ENCODE measurements around the gene PJA1.

The PJA1 gene

GRCh38 chrX:69162361-69162865, 2.8 kb downstream of the PJA1 start:
- Histone ChIP-seq H2AFZ (ENCODE audit: low read length) (no peak overlapping the region), H3K36me3 (ENCODE audit: insufficient read depth, low read length) (peaks cover 4% of the 10 kb centered on the region; the same call in 1 of the 2 replicates), H3K9me2 (replicated peaks; ENCODE audit: low read depth, low read length) (no peaks in the 10 kb centered on the region), H3K4me3 (ENCODE audit: low read length, poor library complexity, severe bottlenecking) (no peak overlapping the region), H3K79me2 (ENCODE audit: insufficient read depth, low read length) (0 out of 2 replicates have a peak, but pooled peaks cover 4% of the 10 kb centered on the region), H3K9ac (ENCODE audit: low read depth, low read length, poor library complexity, severe bottlenecking) (no peak overlapping the region), H3K4me2 (ENCODE audit: low read depth, low read length, poor library complexity, severe bottlenecking) (no peak overlapping the region), H3K4me1 (ENCODE audit: insufficient read depth, low read length, poor library complexity, severe bottlenecking) (no peaks in the 10 kb centered on the region), H3K27me3 (ENCODE audit: insufficient read depth, low read length, poor library complexity, severe bottlenecking) (no peaks in the 10 kb centered on the region), H3F3A (ENCODE audit: low read depth) (no peaks in the 10 kb centered on the region), H4K20me1 (ENCODE audit: insufficient read depth, low read length, poor library complexity, severe bottlenecking) (peaks cover 3% of the 10 kb centered on the region), H3K9me3 (ENCODE audit: insufficient read depth, low read depth, low read length) (no peaks in the 10 kb centered on the region)
- TF ChIP-seq, protein P1, sequence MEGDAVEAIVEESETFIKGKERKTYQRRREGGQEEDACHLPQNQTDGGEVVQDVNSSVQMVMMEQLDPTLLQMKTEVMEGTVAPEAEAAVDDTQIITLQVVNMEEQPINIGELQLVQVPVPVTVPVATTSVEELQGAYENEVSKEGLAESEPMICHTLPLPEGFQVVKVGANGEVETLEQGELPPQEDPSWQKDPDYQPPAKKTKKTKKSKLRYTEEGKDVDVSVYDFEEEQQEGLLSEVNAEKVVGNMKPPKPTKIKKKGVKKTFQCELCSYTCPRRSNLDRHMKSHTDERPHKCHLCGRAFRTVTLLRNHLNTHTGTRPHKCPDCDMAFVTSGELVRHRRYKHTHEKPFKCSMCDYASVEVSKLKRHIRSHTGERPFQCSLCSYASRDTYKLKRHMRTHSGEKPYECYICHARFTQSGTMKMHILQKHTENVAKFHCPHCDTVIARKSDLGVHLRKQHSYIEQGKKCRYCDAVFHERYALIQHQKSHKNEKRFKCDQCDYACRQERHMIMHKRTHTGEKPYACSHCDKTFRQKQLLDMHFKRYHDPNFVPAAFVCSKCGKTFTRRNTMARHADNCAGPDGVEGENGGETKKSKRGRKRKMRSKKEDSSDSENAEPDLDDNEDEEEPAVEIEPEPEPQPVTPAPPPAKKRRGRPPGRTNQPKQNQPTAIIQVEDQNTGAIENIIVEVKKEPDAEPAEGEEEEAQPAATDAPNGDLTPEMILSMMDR (conservative IDR thresholded peaks at IDR 0.05; ENCODE audit: low read length) = no peak
- no peak for TF ChIP-seq EZH2phosphoT487 (IDR thresholded peaks at IDR 0.05; ENCODE audit: borderline replicate concordance)

DNA sequence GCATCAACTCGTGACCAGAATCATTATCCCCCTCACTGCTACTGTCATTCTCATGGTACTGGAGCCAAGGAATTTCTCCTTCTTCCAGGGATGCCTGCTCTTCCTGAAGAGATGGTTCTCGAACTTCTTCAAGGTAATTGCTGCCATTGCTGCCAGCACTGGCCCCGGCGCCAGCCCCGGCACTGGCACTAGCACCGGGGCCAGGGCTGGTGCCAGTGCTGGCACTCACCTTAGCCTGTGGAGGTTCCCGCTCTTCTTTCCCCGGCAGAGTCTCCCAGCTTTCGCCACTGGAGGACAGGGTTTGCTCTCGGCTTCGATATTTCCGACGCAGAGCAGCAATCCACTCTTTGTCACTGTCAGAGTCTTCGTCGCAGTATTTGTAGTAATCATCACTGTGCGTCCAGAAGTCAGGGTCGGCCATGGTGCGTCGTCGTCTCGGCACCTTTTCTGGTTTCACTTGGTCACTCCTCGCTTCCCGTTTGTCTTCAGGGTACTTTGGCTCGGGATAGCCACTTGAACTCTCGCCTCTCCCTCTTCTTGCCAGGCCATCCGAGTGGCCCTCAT, 3.4 kb downstream of the PJA1 start:
- Histone ChIP-seq H3K4me1 (ENCODE audit: insufficient read depth, low read length, poor library complexity, severe bottlenecking) (no peaks in the 10 kb centered on the region), H3K9me2 (replicated peaks; ENCODE audit: low read depth, low read length) (no peaks in the 10 kb centered on the region), H3K4me3 (ENCODE audit: low read length, poor library complexity, severe bottlenecking) (no peak overlapping the region), H3K36me3 (ENCODE audit: insufficient read depth, low read length) (peaks cover 4% of the 10 kb centered on the region; the same call in 1 of the 2 replicates), H2AFZ (ENCODE audit: low read length) (no peak overlapping the region), H4K20me1 (ENCODE audit: insufficient read depth, low read length, poor library complexity, severe bottlenecking) (peaks cover 3% of the 10 kb centered on the region), H3K9me3 (ENCODE audit: insufficient read depth, low read depth, low read length) (no peaks in the 10 kb centered on the region), H3K79me2 (ENCODE audit: insufficient read depth, low read length) (0 out of 2 replicates have a peak, but pooled peaks cover 4% of the 10 kb centered on the region), H3K4me2 (ENCODE audit: low read depth, low read length, poor library complexity, severe bottlenecking) (no peak overlapping the region), H3K27me3 (ENCODE audit: insufficient read depth, low read length, poor library complexity, severe bottlenecking) (no peaks in the 10 kb centered on the region), H3F3A (ENCODE audit: low read depth) (no peaks in the 10 kb centered on the region), H3K9ac (ENCODE audit: low read depth, low read length, poor library complexity, severe bottlenecking) (no peak overlapping the region)
- TF ChIP-seq EZH2phosphoT487 (IDR thresholded peaks at IDR 0.05; ENCODE audit: borderline replicate concordance) = no peak
- TF ChIP-seq, protein P1 (conservative IDR thresholded peaks at IDR 0.05; ENCODE audit: low read length) = no peak

DNA sequence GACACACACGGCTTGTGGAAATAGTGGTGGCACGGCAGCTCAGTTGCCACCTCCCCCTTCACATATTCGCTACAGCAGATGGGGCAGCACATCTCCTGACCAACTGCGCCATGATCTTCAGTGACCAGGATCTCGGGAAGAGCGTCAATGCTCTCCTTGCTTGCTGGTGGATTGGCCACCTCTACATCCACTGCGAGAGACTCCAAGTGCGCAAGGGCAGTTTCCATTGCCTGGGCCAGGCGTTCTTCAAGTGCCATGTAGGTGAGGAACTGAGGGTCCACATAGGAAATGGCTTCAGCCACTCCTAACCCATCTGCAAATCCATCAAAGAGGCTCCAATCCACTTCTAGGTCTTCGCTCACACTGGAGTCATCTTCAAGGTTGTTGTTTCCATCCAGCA, 3.9 kb downstream of the PJA1 start:
- peaks cover 3% of the 10 kb centered on the region for H4K20me1 ChIP-seq (ENCODE audit: insufficient read depth, low read length, poor library complexity, severe bottlenecking)
- H3K79me2 ChIP-seq (ENCODE audit: insufficient read depth, low read length) = 0 out of 2 replicates have a peak, but pooled peaks cover 4% of the 10 kb centered on the region
- TF ChIP-seq, protein P1 (conservative IDR thresholded peaks at IDR 0.05; ENCODE audit: low read length) = no peak
- no peak for TF ChIP-seq EZH2phosphoT487 (IDR thresholded peaks at IDR 0.05; ENCODE audit: borderline replicate concordance)

More for the DNA sequence above, 3.9 kb downstream of the PJA1 start:
- no peak overlapping the region for H2AFZ ChIP-seq (ENCODE audit: low read length)
- H3K4me1 ChIP-seq (ENCODE audit: insufficient read depth, low read length, poor library complexity, severe bottlenecking) = no peaks in the 10 kb centered on the region
- H3K9me2 ChIP-seq (replicated peaks; ENCODE audit: low read depth, low read length) = no peaks in the 10 kb centered on the region
- H3K36me3 ChIP-seq (ENCODE audit: insufficient read depth, low read length) = peaks cover 4% of the 10 kb centered on the region; the same call in 1 of the 2 replicates
- H3K9me3 ChIP-seq (ENCODE audit: insufficient read depth, low read depth, low read length) = no peaks in the 10 kb centered on the region
- no peak overlapping the region for H3K4me3 ChIP-seq (ENCODE audit: low read length, poor library complexity, severe bottlenecking)
- H3K4me2 ChIP-seq (ENCODE audit: low read depth, low read length, poor library complexity, severe bottlenecking) = no peak overlapping the region
- no peaks in the 10 kb centered on the region for H3F3A ChIP-seq (ENCODE audit: low read depth)
- no peaks in the 10 kb centered on the region for H3K27me3 ChIP-seq (ENCODE audit: insufficient read depth, low read length, poor library complexity, severe bottlenecking)
- no peak overlapping the region for H3K9ac ChIP-seq (ENCODE audit: low read depth, low read length, poor library complexity, severe bottlenecking)

All from Loucy (cell line).